NCI-H1930 (cell line): ENCODE data around the gene CROCC.
"Not testable (repeated sequence)": the region's sequence is repeated elsewhere in the genome, so short reads cannot be mapped to it uniquely, and the experiment has no call there.

Experiments
- DNase-seq, 2 experiments: peaks; one replicate each; lab custom pipeline; 2025; lab: John Stamatoyannopoulos, UW

CROCC gene

GRCh38 chr1:16914928-16915626, 6.7 kb upstream of the CROCC start:
- DNase-seq = not testable (repeated sequence)

GRCh38 chr1:16915627-16915973, 6.1 kb upstream of the CROCC start:
- DNase-seq = no peak

- not testable (repeated sequence) for DNase-seq
Observed at GRCh38 chr1:16916036-16916880, 5.5 kb upstream of the CROCC start.

GRCh38 chr1:16918371-16918770, 3.4 kb upstream of the CROCC start:
- DNase-seq = no peak

- DNase-seq = not testable (repeated sequence)
Observed at GRCh38 chr1:16918936-16919665, 2.6 kb upstream of the CROCC start.

- DNase-seq = no peak
Observed at GRCh38 chr1:16920951-16921350, 780 bp upstream of the CROCC start.

GRCh38 chr1:16922466-16922865, 735 bp downstream of the CROCC start:
- no peak for DNase-seq

- DNase-seq = no peak
Observed at GRCh38 chr1:16922885-16923431, 1.2 kb downstream of the CROCC start.

- DNase-seq = no peak
Observed at GRCh38 chr1:16924216-16924918, 2.6 kb downstream of the CROCC start.

- DNase-seq = no peak
Observed at GRCh38 chr1:16924919-16925477, 3.3 kb downstream of the CROCC start.

GRCh38 chr1:16925635-16926490, 4.1 kb downstream of the CROCC start:
- DNase-seq = no peak

GRCh38 chr1:16926491-16927073, 4.9 kb downstream of the CROCC start:
- peak; percentile 26 to 29 for DNase-seq

GRCh38 chr1:16927256-16927655, 5.5 kb downstream of the CROCC start:
- no peak for DNase-seq

GRCh38 chr1:16927711-16928485, 6.2 kb downstream of the CROCC start:
- no peak for DNase-seq

- not testable (repeated sequence) for DNase-seq
Observed at GRCh38 chr1:16929146-16930041, 7.7 kb downstream of the CROCC start.

GRCh38 chr1:16931206-16931934, 9.6 kb downstream of the CROCC start:
- DNase-seq = not testable (repeated sequence)

GRCh38 chr1:16933945-16934344, 12.2 kb downstream of the CROCC start:
- not testable (repeated sequence) for DNase-seq
